ENCODE results near the gene ELAVL3. TPM values are rescaled to one million over a fixed set of nuclear protein-coding genes. Genes with fewer than 3 reads are reported as not detected.
A peak's percentile ranks its signal among the peaks of the same experiment; 100 is the strongest.

The ELAVL3 gene
- total and polyA plus RNA-seq, 2 of the 8 experiments (the other 6 are each of a cell fraction or from before 2014, with no cell fraction given), result 0.80 to 1.0 TPM

GRCh38 chr19:11460207-11460606 is 20.6 kb downstream of the ELAVL3 start (continued):
- TF ChIP-seq ATF2 (IDR thresholded peaks at IDR 0.05; ENCODE audit: low read length) (no peak), JUND (IDR thresholded peaks at IDR 0.05; ENCODE audit: low read length) (no peak), CBX8 (IDR thresholded peaks at IDR 0.05; ENCODE audit: borderline replicate concordance, low read depth, low read length) (no peak), HDAC2 (IDR thresholded peaks at IDR 0.05; ENCODE audit: borderline replicate concordance in 1 of 2, low read depth in 2 of 2, low read length in 2 of 2) (peak in 1 of 2 experiments; percentile 84; a peak in 2 of 4 replicates), KDM1A (IDR thresholded peaks at IDR 0.05; ENCODE audit: borderline replicate concordance, low read length) (peak; percentile 99), MAX (IDR thresholded peaks at IDR 0.05) (no peak), CHD2 (IDR thresholded peaks at IDR 0.05; ENCODE audit: low read length) (peak; percentile 46; the same call in 1 of the 2 replicates), CTCF (IDR thresholded peaks at IDR 0.05; ENCODE audit: control extremely low read depth in 1 of 3, insufficient read depth in 1 of 3, low read depth in 1 of 3, low read length in 3 of 3) (peak; percentile 55 to 72 (median 57)), POLR2AphosphoS5 (IDR thresholded peaks at IDR 0.05; ENCODE audit: low read depth, low read length) (no peak), BRCA1 (IDR thresholded peaks at IDR 0.05; ENCODE audit: low read depth, low read length) (no peak), KDM4A (IDR thresholded peaks at IDR 0.05; ENCODE audit: low read depth, low read length, severe bottlenecking) (no peak), TBP (IDR thresholded peaks at IDR 0.05; ENCODE audit: low read depth, low read length) (no peak), MAFK (IDR thresholded peaks at IDR 0.05; ENCODE audit: low read depth, low read length) (no peak), SP2 (IDR thresholded peaks at IDR 0.05; ENCODE audit: low read length) (no peak)
